ENCODE measurements around the gene CWC25.
A peak's percentile ranks its signal among the peaks of the same experiment; 100 is the strongest.
"Not testable (repeated sequence)": the region's sequence is repeated elsewhere in the genome, so short reads cannot be mapped to it uniquely, and the experiment has no call there.

Gene CWC25

GRCh38 chr17:38852771-38853291 lies 27.7 kb upstream of the CWC25 start:
- DNase-seq = no peak

- DNase-seq = no peak
Measured at GRCh38 chr17:38851434-38851833, 26.3 kb upstream of the CWC25 start.

GRCh38 chr17:38850374-38850773 lies 25.3 kb upstream of the CWC25 start:
- no peak for DNase-seq

GRCh38 chr17:38848939-38849605 lies 24.0 kb upstream of the CWC25 start:
- DNase-seq = no peak

GRCh38 chr17:38848557-38848891 lies 23.4 kb upstream of the CWC25 start:
- DNase-seq = no peak

GRCh38 chr17:38844261-38844757 lies 19.2 kb upstream of the CWC25 start:
- DNase-seq = no peak

GRCh38 chr17:38825762-38826247 lies 684 bp upstream of the CWC25 start:
- no peak for DNase-seq

GRCh38 chr17:38815576-38816193 lies 9.4 kb downstream of the CWC25 start:
- no peak for DNase-seq

GRCh38 chr17:38809828-38810227 lies 15.3 kb downstream of the CWC25 start:
- no peak for DNase-seq

GRCh38 chr17:38800237-38800760 lies 24.8 kb downstream of the CWC25 start:
- no peak for DNase-seq

GRCh38 chr17:38799501-38800236 lies 25.5 kb downstream of the CWC25 start, which contains the start of gene PIP4K2B:
Gene PIP4K2B (minus strand): TSS chr17:38799556. CDS start chr17:38799424, 132 bp downstream.
- DNase-seq = peak; percentile 91

GRCh38 chr17:38798614-38799500 lies 26.3 kb downstream of the CWC25 start:
- no peak for DNase-seq

GRCh38 chr17:38797828-38798227 lies 27.3 kb downstream of the CWC25 start:
- no peak for DNase-seq

GRCh38 chr17:38797158-38797490 lies 28.0 kb downstream of the CWC25 start:
- no peak for DNase-seq

GRCh38 chr17:38796451-38797157 lies 28.5 kb downstream of the CWC25 start:
- DNase-seq = no peak

GRCh38 chr17:38794221-38794620 lies 30.9 kb downstream of the CWC25 start:
- no peak for DNase-seq

GRCh38 chr17:38791162-38791561 lies 34.0 kb downstream of the CWC25 start:
- DNase-seq = no peak

GRCh38 chr17:38790148-38790707 lies 34.9 kb downstream of the CWC25 start:
- not testable (repeated sequence) for DNase-seq

- DNase-seq = no peak
Measured at GRCh38 chr17:38789185-38789584, 35.9 kb downstream of the CWC25 start.

GRCh38 chr17:38787999-38788398 lies 37.1 kb downstream of the CWC25 start:
- not testable (repeated sequence) for DNase-seq

- DNase-seq = no peak
Measured at GRCh38 chr17:38786372-38786771, 38.7 kb downstream of the CWC25 start.

All from amniotic stem cell (primary cell).